HepG2 (cell line): ENCODE results near the gene TNFAIP8L1. TPM values are rescaled to one million over a fixed set of nuclear protein-coding genes. Genes with fewer than 3 reads are reported as not detected.

Source experiments
- DNMT3B ChIP-seq: conservative IDR thresholded peaks from 2 replicates; pipeline ENCODE4 v1.6.1; 2016; ENCODE audit warnings: missing biosample characterization, control low read depth
- ELF3 ChIP-seq: IDR thresholded peaks from 2 replicates; pipeline ENCODE4 v1.6.1; 2016; ENCODE audit warnings: missing genetic modification reagents, missing compliant biosample characterization
- EP300 ChIP-seq, 3 experiments: sonication (generic) in 1 of 3; formaldehyde crosslinking in 1 of 3; IDR thresholded peaks; 2 replicates each; pipeline versions ENCODE4 v1.5.1 to v1.6.1; 2011 to 2020; ENCODE audit warnings: low read depth in 2 of 3, low read length in 2 of 3, borderline replicate concordance in 1 of 3, improper control_type of control experiment in 1 of 3, mild to moderate bottlenecking in 1 of 3, missing genetic modification reagents in 1 of 3, moderate library complexity in 1 of 3
- HOXD1 ChIP-seq: sonication (generic); formaldehyde crosslinking; IDR thresholded peaks from 2 replicates; pipeline ENCODE4 v1.5.0; 2020; ENCODE audit warnings: missing genetic modification reagents
- ISX ChIP-seq: sonication (generic); formaldehyde crosslinking; conservative IDR thresholded peaks from 2 replicates; pipeline ENCODE4 v1.5.0; 2020; ENCODE audit warnings: missing genetic modification reagents
- JUN ChIP-seq: sonication (generic); formaldehyde crosslinking; IDR thresholded peaks from 2 replicates; pipeline ENCODE4 v1.4.0; 2020; ENCODE audit warnings: mild to moderate bottlenecking, missing genetic modification reagents
- KLF12 ChIP-seq: sonication (generic); formaldehyde crosslinking; IDR thresholded peaks from 2 replicates; pipeline ENCODE4 v1.4.0; 2020; ENCODE audit warnings: missing genetic modification reagents, borderline replicate concordance
- MAZ ChIP-seq, 2 experiments: sonication (generic) in 1 of 2; formaldehyde crosslinking in 1 of 2; IDR thresholded peaks; 2 replicates each; pipeline versions ENCODE4 v1.5.0 to v1.6.1; 2012 to 2020; ENCODE audit warnings: low read depth in 2 of 2, mild to moderate bottlenecking in 2 of 2, borderline replicate concordance in 1 of 2, improper control_type of control experiment in 1 of 2, low read length in 1 of 2, missing genetic modification reagents in 1 of 2, moderate library complexity in 1 of 2
- MXD4 ChIP-seq: IDR thresholded peaks from 2 replicates; pipeline ENCODE4 v1.6.1; 2016; ENCODE audit warnings: mild to moderate bottlenecking, missing biosample characterization, missing genetic modification reagents
- NFKB2 ChIP-seq: sonication (generic); formaldehyde crosslinking; IDR thresholded peaks from 2 replicates; pipeline ENCODE4 v1.4.0; 2020; ENCODE audit warnings: missing genetic modification reagents, borderline replicate concordance
- RARG ChIP-seq: sonication (generic); formaldehyde crosslinking; IDR thresholded peaks from 2 replicates; pipeline ENCODE4 v1.4.0; 2020; ENCODE audit warnings: low read depth, mild to moderate bottlenecking, missing genetic modification reagents
- RFX5 ChIP-seq: IDR thresholded peaks from 2 replicates; pipeline ENCODE4 v1.6.1; 2011; ENCODE audit warnings: low read depth, low read length, improper control_type of control experiment
- SP2 ChIP-seq: sonication (generic); formaldehyde crosslinking; IDR thresholded peaks from 2 replicates; pipeline ENCODE4 v1.5.1; 2020; ENCODE audit warnings: mild to moderate bottlenecking, missing genetic modification reagents
- TBP ChIP-seq: sonication (generic); formaldehyde crosslinking; IDR thresholded peaks from 2 replicates; pipeline ENCODE4 v1.5.0; 2020; ENCODE audit warnings: missing genetic modification reagents
- ZFP37 ChIP-seq: sonication (generic); formaldehyde crosslinking; IDR thresholded peaks from 2 replicates; pipeline ENCODE4 v1.4.0; 2020; ENCODE audit warnings: missing genetic modification reagents, borderline replicate concordance
- ZMYM4 ChIP-seq: sonication (generic); formaldehyde crosslinking; IDR thresholded peaks from 2 replicates; pipeline ENCODE4 v1.8.1; 2023; ENCODE audit warnings: mild to moderate bottlenecking, missing genetic modification reagents
- ZNF331 ChIP-seq: sonication (generic); formaldehyde crosslinking; IDR thresholded peaks from 2 replicates; pipeline ENCODE4 v1.4.0; 2020; ENCODE audit warnings: missing genetic modification reagents
- ZNF33B ChIP-seq: sonication (generic); formaldehyde crosslinking; IDR thresholded peaks from 2 replicates; pipeline ENCODE4 v1.5.1; 2020; ENCODE audit warnings: mild to moderate bottlenecking, missing genetic modification reagents
- ZNF558 ChIP-seq: sonication (generic); formaldehyde crosslinking; IDR thresholded peaks from 2 replicates; pipeline ENCODE4 v1.9.0; 2022; ENCODE audit warnings: mild to moderate bottlenecking, missing genetic modification reagents, borderline replicate concordance
- ZNF598 ChIP-seq: sonication (generic); formaldehyde crosslinking; IDR thresholded peaks from 2 replicates; pipeline ENCODE4 v1.5.1; 2020; ENCODE audit warnings: mild to moderate bottlenecking, missing genetic modification reagents, borderline replicate concordance
- ZNF709 ChIP-seq: sonication (generic); formaldehyde crosslinking; IDR thresholded peaks from 2 replicates; pipeline ENCODE4 v1.5.0; 2020; ENCODE audit warnings: mild to moderate bottlenecking, missing genetic modification reagents
- ZNF768 ChIP-seq: sonication (generic); formaldehyde crosslinking; IDR thresholded peaks from 2 replicates; pipeline ENCODE4 v1.4.0; 2020; ENCODE audit warnings: missing genetic modification reagents
- ZNF790 ChIP-seq: sonication (generic); formaldehyde crosslinking; IDR thresholded peaks from 2 replicates; pipeline ENCODE4 v1.8.0; 2022; ENCODE audit warnings: missing genetic modification reagents, mild to moderate bottlenecking, borderline replicate concordance
- ZNF891 ChIP-seq: sonication (generic); formaldehyde crosslinking; IDR thresholded peaks from 2 replicates; pipeline ENCODE4 v1.5.0; 2020; ENCODE audit warnings: mild to moderate bottlenecking, missing genetic modification reagents
- polyA plus RNA-seq, 8 experiments: library from polyadenylated mRNA; depleted of rRNA in 3 of 8; stranded (reverse) in 7 of 8; unstranded in 1 of 8; fragments of >200 nt; fragmentation: Illumina TruSeq in 4 of 8; extraction: Trizol in 4 of 8; gene quantifications; 2 replicates each; pipeline versions ENCODE4 v1.2.1 to v1.2.3, GENCODE V29; 2011 to 2016; ENCODE audit warnings: low read depth in 4 of 8, missing spikeins in 1 of 8, mixed read lengths in 1 of 8; ENCODE audit not compliant: insufficient read depth in 1 of 8
- total RNA-seq, 5 experiments: library from RNA; depleted of rRNA; stranded (reverse); fragments of >200 nt; fragmentation: Illumina TruSeq; extraction: Trizol; gene quantifications; 2 replicates each; pipeline ENCODE4 v1.2.3, GENCODE V29; 2016; ENCODE audit warnings: low read depth in 1 of 5
- TF ChIP-seq, protein P1 (sequence below): fragments of 450-650 bp; IDR thresholded peaks from 2 replicates; pipeline ENCODE4 v1.6.1; 2016
- TF ChIP-seq, protein P2 (sequence below): sonication (generic); formaldehyde crosslinking; IDR thresholded peaks from 2 replicates; pipeline ENCODE4 v1.8.0; 2022; ENCODE audit warnings: mild to moderate bottlenecking, missing genetic modification reagents; ENCODE audit not compliant: insufficient replicate concordance
- TF ChIP-seq, protein P3 (sequence below): conservative IDR thresholded peaks from 2 replicates; pipeline ENCODE4 v1.6.1; 2018; ENCODE audit warnings: missing genetic modification reagents

Gene TNFAIP8L1
- total and polyA plus RNA-seq, 2 of the 13 experiments (the other 11 are each of a cell fraction or from before 2014, with no cell fraction given), result 13.4 to 21.4 TPM

DNA sequence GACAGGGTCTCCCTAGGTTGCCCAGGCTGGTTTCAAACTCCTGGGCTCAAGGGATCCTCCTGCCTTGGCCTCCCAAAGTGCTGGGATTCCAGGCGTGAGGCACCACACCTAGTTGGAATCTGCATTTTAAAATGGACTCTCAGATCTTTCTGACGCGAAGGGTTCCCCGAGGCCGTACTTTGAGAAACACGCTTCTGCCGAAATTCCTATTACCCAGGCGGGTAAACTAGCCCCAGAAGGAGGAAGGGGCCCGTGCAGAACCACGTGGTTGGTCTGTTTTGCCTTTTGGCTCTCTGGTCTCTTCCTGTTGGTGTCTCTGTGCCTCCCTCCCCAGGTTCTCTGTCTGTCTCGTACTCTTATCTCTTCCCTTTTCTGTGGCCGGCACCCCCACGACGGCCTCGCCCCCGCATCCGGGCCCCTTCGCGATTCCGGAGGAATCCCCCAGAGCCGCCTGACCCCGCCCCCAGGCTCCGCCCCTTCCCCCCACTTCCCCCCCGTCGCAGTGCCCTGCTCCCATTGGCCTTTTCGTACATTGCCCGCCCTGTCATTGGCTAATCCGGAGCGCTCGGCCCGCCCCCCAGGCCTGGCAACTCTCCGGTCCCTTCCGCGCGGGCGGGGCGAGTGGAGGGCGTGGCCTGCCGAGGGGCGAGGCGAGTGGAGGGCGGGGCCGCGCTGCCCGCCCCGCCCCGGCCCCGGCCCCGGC lies at the start of gene TNFAIP8L1 (continued):
- TF ChIP-seq EP300 (IDR thresholded peaks at IDR 0.05; ENCODE audit: low read depth in 2 of 2, low read length in 2 of 2), result no peak
- TF ChIP-seq EP300 (CRISPR knock-in tag; IDR thresholded peaks at IDR 0.05; ENCODE audit: borderline replicate concordance), result no peak
- TF ChIP-seq RARG (CRISPR knock-in tag), result no peak
- 0 out of 2 replicates have a peak, but pooled peaks have one; percentile 23 for TF ChIP-seq KLF12
- TF ChIP-seq ZNF768 (CRISPR knock-in tag), result peak; percentile 80
- TF ChIP-seq ZFP37, result no peak
- no peak for TF ChIP-seq ISX (CRISPR knock-in tag)
- no peak for TF ChIP-seq ZNF33B (CRISPR knock-in tag)
- TF ChIP-seq ZNF790 (CRISPR knock-in tag), result no peak
- no peak for TF ChIP-seq ZNF558 (CRISPR knock-in tag)
- TF ChIP-seq ZNF891, result no peak
- peak; percentile 41; the same call in 1 of the 2 replicates for TF ChIP-seq MXD4 (CRISPR knock-in tag)
- TF ChIP-seq ZNF598, result no peak
- no peak for TF ChIP-seq ZNF331 (CRISPR knock-in tag)
- no peak for TF ChIP-seq RFX5
- TF ChIP-seq ZNF709 (CRISPR knock-in tag), result no peak
- 0 out of 2 replicates have a peak, but pooled peaks have one; percentile 16 for TF ChIP-seq HOXD1 (CRISPR knock-in tag)
- peak; percentile 55 for TF ChIP-seq ELF3 (CRISPR knock-in tag)
- TF ChIP-seq, protein P1, sequence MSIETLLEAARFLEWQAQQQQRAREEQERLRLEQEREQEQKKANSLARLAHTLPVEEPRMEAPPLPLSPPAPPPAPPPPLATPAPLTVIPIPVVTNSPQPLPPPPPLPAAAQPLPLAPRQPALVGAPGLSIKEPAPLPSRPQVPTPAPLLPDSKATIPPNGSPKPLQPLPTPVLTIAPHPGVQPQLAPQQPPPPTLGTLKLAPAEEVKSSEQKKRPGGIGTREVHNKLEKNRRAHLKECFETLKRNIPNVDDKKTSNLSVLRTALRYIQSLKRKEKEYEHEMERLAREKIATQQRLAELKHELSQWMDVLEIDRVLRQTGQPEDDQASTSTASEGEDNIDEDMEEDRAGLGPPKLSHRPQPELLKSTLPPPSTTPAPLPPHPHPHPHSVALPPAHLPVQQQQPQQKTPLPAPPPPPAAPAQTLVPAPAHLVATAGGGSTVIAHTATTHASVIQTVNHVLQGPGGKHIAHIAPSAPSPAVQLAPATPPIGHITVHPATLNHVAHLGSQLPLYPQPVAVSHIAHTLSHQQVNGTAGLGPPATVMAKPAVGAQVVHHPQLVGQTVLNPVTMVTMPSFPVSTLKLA, result peak; percentile 57; the same call in 1 of the 2 replicates
- peak; percentile 80; the same call in 1 of the 2 replicates for TF ChIP-seq MAZ (IDR thresholded peaks at IDR 0.05; ENCODE audit: borderline replicate concordance, low read depth, low read length)
- TF ChIP-seq MAZ (CRISPR knock-in tag; IDR thresholded peaks at IDR 0.05; ENCODE audit: low read depth), result peak; percentile 63; the same call in 1 of the 2 replicates
- TF ChIP-seq ZMYM4 (CRISPR knock-in tag), result peak; percentile 12; the same call in 1 of the 2 replicates
- no peak for TF ChIP-seq JUN (CRISPR knock-in tag)
- TF ChIP-seq, protein P2, sequence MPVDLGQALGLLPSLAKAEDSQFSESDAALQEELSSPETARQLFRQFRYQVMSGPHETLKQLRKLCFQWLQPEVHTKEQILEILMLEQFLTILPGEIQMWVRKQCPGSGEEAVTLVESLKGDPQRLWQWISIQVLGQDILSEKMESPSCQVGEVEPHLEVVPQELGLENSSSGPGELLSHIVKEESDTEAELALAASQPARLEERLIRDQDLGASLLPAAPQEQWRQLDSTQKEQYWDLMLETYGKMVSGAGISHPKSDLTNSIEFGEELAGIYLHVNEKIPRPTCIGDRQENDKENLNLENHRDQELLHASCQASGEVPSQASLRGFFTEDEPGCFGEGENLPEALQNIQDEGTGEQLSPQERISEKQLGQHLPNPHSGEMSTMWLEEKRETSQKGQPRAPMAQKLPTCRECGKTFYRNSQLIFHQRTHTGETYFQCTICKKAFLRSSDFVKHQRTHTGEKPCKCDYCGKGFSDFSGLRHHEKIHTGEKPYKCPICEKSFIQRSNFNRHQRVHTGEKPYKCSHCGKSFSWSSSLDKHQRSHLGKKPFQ, result no peak
- TF ChIP-seq NFKB2 (CRISPR knock-in tag), result no peak
- TF ChIP-seq SP2 (CRISPR knock-in tag), result peak; percentile 88
- 0 out of 2 replicates have a peak, but pooled peaks have one; percentile 25 for TF ChIP-seq DNMT3B (CRISPR knock-in tag)
- TF ChIP-seq, protein P3, sequence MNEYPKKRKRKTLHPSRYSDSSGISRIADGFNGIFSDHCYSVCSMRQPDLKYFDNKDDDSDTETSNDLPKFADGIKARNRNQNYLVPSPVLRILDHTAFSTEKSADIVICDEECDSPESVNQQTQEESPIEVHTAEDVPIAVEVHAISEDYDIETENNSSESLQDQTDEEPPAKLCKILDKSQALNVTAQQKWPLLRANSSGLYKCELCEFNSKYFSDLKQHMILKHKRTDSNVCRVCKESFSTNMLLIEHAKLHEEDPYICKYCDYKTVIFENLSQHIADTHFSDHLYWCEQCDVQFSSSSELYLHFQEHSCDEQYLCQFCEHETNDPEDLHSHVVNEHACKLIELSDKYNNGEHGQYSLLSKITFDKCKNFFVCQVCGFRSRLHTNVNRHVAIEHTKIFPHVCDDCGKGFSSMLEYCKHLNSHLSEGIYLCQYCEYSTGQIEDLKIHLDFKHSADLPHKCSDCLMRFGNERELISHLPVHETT (CRISPR knock-in tag), result no peak
- TF ChIP-seq TBP (CRISPR knock-in tag), result no peak
